ENCODE results near the gene ANP32B.
"Not testable (repeated sequence)": the region's sequence is repeated elsewhere in the genome, so short reads cannot be mapped to it uniquely, and the experiment has no call there.

The ANP32B gene

GRCh38 chr9:97982683-97983588, at the start of gene ANP32B:
ANP32B (plus strand) TSS chr9:97983341; CDS start chr9:97983556, 215 bp downstream.
- DNase-seq (ENCODE audit: low read depth): peak; percentile 49

DNA sequence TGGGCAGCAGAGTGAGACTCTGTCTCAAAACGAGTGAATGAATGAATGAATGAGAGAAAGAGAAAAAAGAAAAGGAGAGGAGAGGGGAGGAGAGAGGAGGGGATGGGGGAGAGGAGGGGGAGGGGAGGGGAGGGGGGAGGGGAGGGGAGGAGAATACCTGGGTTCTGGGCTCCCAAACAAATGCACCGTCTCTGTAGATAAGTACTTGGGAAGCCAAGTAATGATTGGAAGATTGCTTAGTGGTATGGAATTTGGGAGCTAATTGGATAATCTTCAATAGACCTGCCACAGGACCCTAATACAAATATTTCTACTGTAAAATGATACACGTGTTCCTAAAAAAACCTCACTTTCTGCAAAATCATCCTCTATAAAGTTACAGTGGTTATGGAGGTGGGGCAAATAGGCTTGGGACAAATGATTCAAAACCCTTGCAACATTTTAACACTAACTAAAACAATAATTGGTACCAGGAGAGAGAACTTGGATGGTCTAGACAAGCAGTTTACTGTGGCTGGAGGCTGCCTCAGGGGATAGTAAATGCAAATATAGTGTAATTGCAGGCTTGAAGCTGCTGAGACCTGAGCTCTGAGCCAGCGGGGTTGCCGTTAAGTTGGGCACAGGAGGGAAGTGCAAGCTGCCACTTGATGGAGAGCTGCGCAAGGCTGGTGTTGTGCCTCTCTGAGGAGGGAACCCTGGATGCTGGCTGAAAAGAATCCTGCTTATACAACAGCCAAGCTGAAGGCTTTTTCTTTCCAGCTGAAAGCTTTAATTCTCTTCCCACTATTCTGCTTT, 48.6 kb upstream of the ANP32B start:
- no peak for DNase-seq (ENCODE audit: low read depth)

GRCh38 chr9:97935276-97935675, 47.9 kb upstream of the ANP32B start:
- DNase-seq (ENCODE audit: low read depth): no peak

- no peak for DNase-seq (ENCODE audit: low read depth)
These were observed 46.1 kb upstream of the ANP32B start for GRCh38 chr9:97936998-97937397.

GRCh38 chr9:97938081-97938644, 45.0 kb upstream of the ANP32B start, which contains the start of gene HEMGN:
HEMGN (minus strand) TSS chr9:97938172; CDS start chr9:97938136, 36 bp downstream.
- no peak for DNase-seq (ENCODE audit: low read depth)

- no peak for DNase-seq (ENCODE audit: low read depth)
These were observed 42.9 kb upstream of the ANP32B start for GRCh38 chr9:97940233-97940632.

GRCh38 chr9:97940741-97941140, 42.4 kb upstream of the ANP32B start:
- DNase-seq (ENCODE audit: low read depth): no peak

GRCh38 chr9:97941323-97941722, 41.8 kb upstream of the ANP32B start:
- no peak for DNase-seq (ENCODE audit: low read depth)

DNA sequence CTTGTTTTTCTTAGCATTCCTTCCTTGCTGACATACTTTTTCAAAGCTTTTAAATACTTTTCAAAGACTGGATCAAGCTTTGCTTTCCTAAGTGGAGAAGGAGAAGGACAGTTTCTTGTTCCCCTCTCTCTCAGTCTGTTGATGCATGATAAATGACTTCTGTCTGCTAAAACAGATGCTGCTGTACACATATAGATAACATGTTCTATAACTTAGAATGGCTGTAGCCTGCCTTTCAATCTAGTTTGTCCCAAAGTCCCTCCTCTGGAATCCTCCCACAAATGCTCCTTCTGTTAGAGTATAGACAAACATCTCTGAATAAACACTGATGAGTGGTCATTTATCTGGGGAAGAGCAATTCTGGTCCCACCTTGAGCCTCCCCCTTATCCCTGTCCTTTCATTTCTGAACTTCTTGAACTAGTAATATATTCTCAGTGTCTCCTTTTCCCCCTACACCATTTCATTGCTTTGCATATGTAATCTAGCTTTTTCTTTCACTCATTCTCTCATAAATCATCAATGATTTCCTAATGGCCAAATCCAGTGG, 39.8 kb upstream of the ANP32B start:
- no peak for DNase-seq (ENCODE audit: low read depth)

- no peak for DNase-seq (ENCODE audit: low read depth)
These were observed 38.5 kb upstream of the ANP32B start for GRCh38 chr9:97944612-97945011.

DNA sequence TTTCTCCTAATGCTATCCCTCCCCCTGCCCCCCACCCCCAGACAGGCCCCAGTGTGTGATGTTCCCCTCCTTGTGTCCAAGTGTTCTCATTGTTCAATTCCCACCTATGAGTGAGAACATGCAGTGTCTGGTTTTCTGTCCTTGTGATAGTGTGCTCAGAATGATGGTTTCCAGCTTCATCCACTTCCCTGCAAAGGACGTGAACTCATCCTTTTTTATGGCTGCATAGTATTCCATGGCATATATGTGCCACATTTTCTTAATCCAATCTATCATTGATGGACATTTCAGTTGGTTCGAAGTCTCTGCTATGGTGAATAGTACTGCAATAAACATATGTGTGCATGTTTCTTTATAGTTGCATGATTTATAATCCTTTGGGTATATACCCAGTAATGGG, 37.7 kb upstream of the ANP32B start:
- DNase-seq (ENCODE audit: low read depth): not testable (repeated sequence)

DNA sequence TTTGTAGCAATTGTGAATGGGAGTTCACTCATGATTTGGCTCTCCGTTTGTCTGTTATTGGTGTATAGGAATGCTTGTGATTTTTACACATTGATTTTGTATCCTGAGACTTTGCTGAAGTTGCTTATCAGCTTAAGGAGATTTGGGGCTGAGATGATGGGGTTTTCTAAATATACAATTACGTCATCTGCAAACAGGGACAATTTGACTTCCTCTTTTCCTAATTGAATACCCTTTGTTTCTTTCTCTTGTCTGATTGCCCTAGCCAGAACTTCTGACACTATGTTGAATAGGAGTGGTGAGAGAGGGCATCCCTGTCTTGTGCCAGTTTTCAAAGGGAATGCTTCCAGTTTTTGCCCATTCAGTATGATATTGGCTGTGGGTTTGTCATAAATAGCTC, 36.0 kb upstream of the ANP32B start:
- not testable (repeated sequence) for DNase-seq (ENCODE audit: low read depth)

DNA sequence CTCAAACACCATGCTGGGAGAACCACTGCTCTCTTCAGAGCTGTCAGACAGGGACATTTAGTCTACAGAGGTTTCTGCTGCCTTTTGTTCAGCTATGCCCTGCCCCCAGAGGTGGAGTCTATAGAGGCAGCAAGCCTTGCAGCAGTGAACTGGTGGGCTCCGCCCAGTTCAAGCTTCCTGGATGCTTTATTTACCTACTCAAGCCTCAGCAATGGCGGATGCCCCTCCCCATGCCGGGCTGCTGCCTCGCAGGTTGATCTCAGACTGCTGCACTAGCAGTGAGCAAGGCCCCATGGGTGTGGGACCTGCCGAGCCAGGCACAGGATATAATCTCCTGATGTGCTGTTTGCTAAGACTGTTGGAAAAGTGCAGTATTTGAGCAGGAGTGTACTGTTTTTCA, 32.3 kb upstream of the ANP32B start:
- not testable (repeated sequence) for DNase-seq (ENCODE audit: low read depth)

- no peak for DNase-seq (ENCODE audit: low read depth)
These were observed 28.6 kb upstream of the ANP32B start for GRCh38 chr9:97954550-97954989.

GRCh38 chr9:97956331-97956730, 26.8 kb upstream of the ANP32B start:
- no peak for DNase-seq (ENCODE audit: low read depth)

GRCh38 chr9:97958812-97959511, 24.2 kb upstream of the ANP32B start:
- DNase-seq (ENCODE audit: low read depth): no peak

DNA sequence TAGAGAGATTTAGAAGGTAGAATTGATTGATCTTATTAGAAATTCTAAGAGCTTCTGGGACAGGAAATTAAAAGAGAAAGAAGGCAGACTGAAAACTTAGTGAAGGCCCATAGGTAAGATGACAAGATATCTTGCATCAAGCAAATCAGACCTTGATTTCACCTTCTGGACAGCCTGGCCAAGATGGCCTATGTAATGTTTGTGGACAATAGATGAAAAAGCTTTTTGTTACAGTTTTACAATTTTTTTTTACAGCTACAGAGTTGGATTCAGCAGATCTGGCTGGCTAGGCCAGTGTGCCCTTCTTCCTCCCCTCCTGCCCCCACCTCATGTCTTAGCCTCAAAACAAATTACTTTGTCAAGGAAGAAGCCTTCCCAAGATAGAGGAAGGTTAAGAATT, 23.6 kb upstream of the ANP32B start:
- DNase-seq (ENCODE audit: low read depth): no peak

DNA sequence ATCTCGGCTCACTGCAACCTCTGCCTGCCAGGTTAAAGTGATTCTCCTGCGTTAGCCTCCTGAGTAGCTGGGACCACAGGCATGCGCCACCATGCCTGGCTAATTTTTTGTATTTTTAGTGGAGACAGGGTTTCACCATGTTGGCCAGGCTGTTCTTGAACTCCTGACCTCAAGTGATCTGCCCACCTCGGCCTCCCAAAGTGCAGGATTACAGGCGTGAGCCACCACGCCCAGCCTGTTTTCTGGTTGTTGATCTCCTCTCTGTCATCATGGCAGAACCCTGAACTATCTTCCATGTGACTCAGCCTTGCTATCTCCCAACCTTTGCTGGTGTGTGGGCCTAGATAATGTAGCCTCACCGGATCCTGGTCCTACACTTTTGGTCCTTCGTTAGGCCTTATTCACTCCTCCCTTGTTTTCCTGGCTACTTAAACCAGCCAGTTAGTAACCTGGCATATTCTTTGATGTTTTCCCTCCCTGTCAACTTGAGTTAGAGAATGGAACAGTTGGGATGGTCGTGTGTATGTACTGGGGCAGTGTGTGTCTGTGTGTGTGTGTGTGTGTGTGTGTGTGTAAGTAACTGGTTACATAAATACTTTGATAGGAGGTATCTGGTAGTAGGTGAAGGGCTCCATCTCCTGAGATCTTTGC, 22.3 kb upstream of the ANP32B start:
- not testable (repeated sequence) for DNase-seq (ENCODE audit: low read depth)

GRCh38 chr9:97961361-97961760, 21.8 kb upstream of the ANP32B start:
- DNase-seq (ENCODE audit: low read depth): no peak

DNA sequence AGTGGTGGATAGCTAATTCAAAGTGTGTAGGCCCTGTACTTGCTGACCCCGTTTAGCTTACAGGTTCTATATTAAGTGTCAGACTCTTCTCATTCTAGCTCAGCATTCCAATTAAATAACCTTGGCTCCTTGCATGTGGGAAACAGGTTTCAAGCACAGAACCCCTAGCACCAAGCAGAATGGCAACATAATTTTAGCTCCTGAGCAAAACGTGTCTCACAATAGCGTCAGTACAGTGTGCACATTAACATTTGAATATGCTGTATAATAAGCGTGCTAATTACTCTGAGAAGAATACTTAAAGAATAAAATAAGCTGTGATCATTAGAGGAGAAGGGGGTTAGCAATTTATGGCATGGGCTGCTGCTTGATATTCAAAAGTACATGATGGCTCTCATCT, 21.0 kb upstream of the ANP32B start:
- no peak for DNase-seq (ENCODE audit: low read depth)

GRCh38 chr9:97962575-97962974, 20.6 kb upstream of the ANP32B start:
- no peak for DNase-seq (ENCODE audit: low read depth)
